ENCODE measurements around the gene IKZF2. TPM values are rescaled to one million over a fixed set of nuclear protein-coding genes. Genes with fewer than 3 reads are reported as not detected.

Gene IKZF2
- total and polyA plus RNA-seq, 10 donors, result 0.50 to 43.4 (median 20.4) TPM

DNA sequence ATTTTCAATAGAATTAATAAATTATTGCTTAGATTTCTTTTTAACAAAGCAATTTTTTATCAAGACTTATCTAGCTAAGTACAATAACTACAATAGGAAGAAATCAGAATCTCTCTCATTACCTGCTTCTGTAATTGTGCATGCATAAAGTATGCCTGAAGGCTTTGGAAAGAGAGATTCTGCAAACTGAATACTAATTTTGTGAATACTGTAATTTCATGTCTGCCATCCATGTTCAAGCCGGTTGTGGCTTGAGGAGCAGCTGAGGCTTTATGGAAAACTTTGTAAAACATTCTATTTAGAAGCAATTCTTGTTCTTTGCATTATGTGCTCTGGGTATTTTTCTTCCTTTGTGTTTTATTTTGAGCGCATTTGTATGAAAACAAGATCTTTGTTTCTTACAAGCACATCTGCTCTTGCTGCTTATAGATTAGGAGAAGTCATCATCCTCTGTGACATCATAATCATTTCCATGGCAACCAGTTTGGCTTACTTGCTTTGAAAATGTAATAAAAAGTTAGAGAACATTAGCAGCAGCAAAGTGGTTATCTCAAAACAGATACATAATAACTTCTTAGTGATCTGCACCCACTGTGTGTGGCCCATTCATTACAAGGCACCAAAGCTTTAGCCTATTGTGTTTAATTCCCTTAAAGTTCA, 16.0 kb upstream of the IKZF2 start:
- Histone ChIP-seq H3K9me3 (no peaks in the 10 kb centered on the region), H3K27ac (no peak overlapping the region), H3K4me1 (no peaks in the 10 kb centered on the region), H3K36me3 (no peaks in the 10 kb centered on the region), H3K4me3 (no peak overlapping the region), H3K27me3 (replicated peaks in 1 of 7) (no peaks in the 10 kb centered on the region)
- intact Hi-C loops (cut with DNase I; ENCODE audit: low total_unique reads), result no loop called here
- 84 to 92% (median 89%) methylated on average over 2 of the region's 2 CpGs for WGBS, 5 donors
- no peak for DNase-seq
- TF ChIP-seq POLR2AphosphoS5 (IDR thresholded peaks at IDR 0.05), result no peak
- no peak for TF ChIP-seq POLR2A (IDR thresholded peaks at IDR 0.05)
- TF ChIP-seq CTCF (IDR thresholded peaks at IDR 0.05 in 8 of 11, conservative IDR thresholded peaks at IDR 0.05 in 3 of 11), result no peak

GRCh38 chr2:213166109-213166508, 14.7 kb upstream of the IKZF2 start:
- DNase-seq, result no peak
- H3K4me1 ChIP-seq, result no peaks in the 10 kb centered on the region
- intact Hi-C loops (cut with DNase I; ENCODE audit: low total_unique reads), result no loop called here
- TF ChIP-seq CTCF (IDR thresholded peaks at IDR 0.05 in 8 of 11, conservative IDR thresholded peaks at IDR 0.05 in 3 of 11) (no peak), POLR2A (IDR thresholded peaks at IDR 0.05) (no peak), POLR2AphosphoS5 (IDR thresholded peaks at IDR 0.05) (no peak)
- H3K9me3 ChIP-seq, result no peaks in the 10 kb centered on the region
- no peaks in the 10 kb centered on the region for H3K27me3 ChIP-seq (replicated peaks in 1 of 7)
- no peak overlapping the region for H3K4me3 ChIP-seq
- H3K27ac ChIP-seq, result peak overlapping the region in 3 of 8 donors; percentile 4 to 40 (median 22)
- H3K36me3 ChIP-seq, result no peaks in the 10 kb centered on the region

GRCh38 chr2:213164263-213164662, 12.9 kb upstream of the IKZF2 start:
- H3K27me3 ChIP-seq (replicated peaks in 1 of 7), result no peaks in the 10 kb centered on the region
- H3K4me1 ChIP-seq, result no peaks in the 10 kb centered on the region
- no peak for DNase-seq
- intact Hi-C loops (cut with DNase I; ENCODE audit: low total_unique reads), result no loop called here
- H3K36me3 ChIP-seq, result no peaks in the 10 kb centered on the region
- no peak overlapping the region for H3K27ac ChIP-seq
- no peak overlapping the region for H3K4me3 ChIP-seq
- no peaks in the 10 kb centered on the region for H3K9me3 ChIP-seq
- no peak for TF ChIP-seq POLR2A (IDR thresholded peaks at IDR 0.05)
- TF ChIP-seq POLR2AphosphoS5 (IDR thresholded peaks at IDR 0.05), result no peak
- no peak for TF ChIP-seq CTCF (IDR thresholded peaks at IDR 0.05 in 8 of 11, conservative IDR thresholded peaks at IDR 0.05 in 3 of 11)

DNA sequence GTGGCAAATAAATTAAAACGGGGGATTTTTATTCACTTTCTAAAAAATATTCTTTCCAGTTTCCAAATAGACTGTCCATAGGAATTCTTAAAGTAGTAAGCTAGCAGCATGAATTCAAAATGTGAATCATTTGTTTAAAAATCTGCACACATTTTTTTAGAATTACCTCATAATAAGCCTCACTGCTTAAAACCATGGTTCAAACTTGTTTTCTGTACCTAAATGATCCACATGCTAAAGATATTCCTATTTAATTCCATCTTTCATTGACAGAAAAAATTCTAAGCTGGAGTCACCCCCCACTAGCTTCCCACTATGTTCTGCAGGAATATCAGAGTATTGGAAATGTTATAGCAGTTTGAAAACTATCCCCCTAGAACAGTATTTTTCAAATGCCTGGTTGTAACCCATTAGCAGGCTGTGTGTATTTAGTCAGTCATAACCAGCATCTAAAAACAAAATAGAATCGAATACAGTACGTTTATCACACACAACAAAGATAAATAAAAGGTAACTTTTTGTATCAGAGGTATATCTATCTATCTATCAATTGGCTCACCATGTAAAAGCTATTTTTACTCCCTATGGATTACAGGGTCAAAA, 11.2 kb upstream of the IKZF2 start:
- whole genome bisulfite sequencing, 5 donors, result 81 to 93% (median 91%) methylated on average over 3 of the region's 3 CpGs
- H3K4me1 ChIP-seq, result no peaks in the 10 kb centered on the region
- no peaks in the 10 kb centered on the region for H3K36me3 ChIP-seq
- H3K27ac ChIP-seq, result no peak overlapping the region
- no peaks in the 10 kb centered on the region for H3K27me3 ChIP-seq (replicated peaks in 1 of 7)
- DNase-seq, result no peak
- intact Hi-C loops (cut with DNase I; ENCODE audit: low total_unique reads), result no loop called here
- H3K9me3 ChIP-seq, result no peaks in the 10 kb centered on the region
- TF ChIP-seq POLR2A (IDR thresholded peaks at IDR 0.05), result no peak
- TF ChIP-seq CTCF (IDR thresholded peaks at IDR 0.05 in 8 of 11, conservative IDR thresholded peaks at IDR 0.05 in 3 of 11), result no peak
- TF ChIP-seq POLR2AphosphoS5 (IDR thresholded peaks at IDR 0.05), result no peak
- H3K4me3 ChIP-seq, result no peak overlapping the region

Measured in spleen (tissue), 11 donors.